ENCODE measurements around the gene GNG7. TPM values are rescaled to one million over a fixed set of nuclear protein-coding genes. Genes with fewer than 3 reads are reported as not detected.

The GNG7 gene
- total RNA-seq, 1 experiment from 2014 or later, result 7.7 TPM

GRCh38 chr19:2603334-2603733 lies 99.2 kb downstream of the GNG7 start:
- Histone ChIP-seq H3K4me2 (ENCODE audit: insufficient read depth, insufficient read length, low read length) (no peak overlapping the region), H3K18ac (ENCODE audit: insufficient read length, low read depth, low read length) (no peak overlapping the region), H3K27ac (ENCODE audit: insufficient read length, low read depth, low read length) (no peak overlapping the region), H2BK120ac (ENCODE audit: low read depth, low read length, poor library complexity, severe bottlenecking) (no peak overlapping the region), H3K9me3 (ENCODE audit: control insufficient read depth, low read depth, low read length) (no peaks in the 10 kb centered on the region), H3K4me1 (ENCODE audit: insufficient read depth, low read length) (no peaks in the 10 kb centered on the region), H3K23me2 (ENCODE audit: insufficient read length, low read depth, low read length, poor library complexity, severe bottlenecking) (no peaks in the 10 kb centered on the region), H4K91ac (ENCODE audit: insufficient read length, low read depth, low read length) (no peak overlapping the region), H2AFZ (ENCODE audit: low read length) (no peak overlapping the region), H3K4ac (ENCODE audit: low read depth, low read length) (no peak overlapping the region), H3K79me1 (ENCODE audit: insufficient read depth, low read depth, low read length, poor library complexity, severe bottlenecking) (no peaks in the 10 kb centered on the region), H3K9ac (ENCODE audit: extremely low read depth, insufficient read length, low read length) (no peak overlapping the region), H3T11ph (ENCODE audit: low read length) (no peak overlapping the region), H2AK5ac (ENCODE audit: insufficient read length, low read length) (no peak overlapping the region), H4K8ac (replicated peaks; ENCODE audit: insufficient read length, low read depth, low read length) (no peak overlapping the region), H2BK15ac (ENCODE audit: low read depth, low read length) (no peak overlapping the region), H3K27me3 (ENCODE audit: insufficient read depth, low read length) (no peaks in the 10 kb centered on the region; the same call in 1 of the 2 replicates), H3K14ac (ENCODE audit: insufficient read depth, low read length) (no peak overlapping the region), H3K56ac (ENCODE audit: insufficient read length, low read depth, low read length) (no peak overlapping the region), H2BK20ac (ENCODE audit: low read depth, low read length, poor library complexity, severe bottlenecking) (no peak overlapping the region), H2BK5ac (ENCODE audit: insufficient read length, low read length) (no peak overlapping the region), H3K79me2 (ENCODE audit: insufficient read depth, low read length) (no peaks in the 10 kb centered on the region), H4K20me1 (ENCODE audit: control insufficient read depth, insufficient read depth, insufficient read length) (no peaks in the 10 kb centered on the region), H4K5ac (ENCODE audit: insufficient read length, low read depth, low read length) (no peak overlapping the region), H3K23ac (ENCODE audit: insufficient read length, low read depth, low read length) (no peak overlapping the region), H2BK12ac (ENCODE audit: insufficient read length, low read depth, low read length) (no peak overlapping the region)
- no peak for TF ChIP-seq CTCF (conservative IDR thresholded peaks at IDR 0.05)
- no CpG with 5 or more reads among the region's 17 CpGs for WGBS (ENCODE audit: extremely low coverage, insufficient read length, low lambda C conversion rate)
- H3K4me1 Mint-ChIP-seq, result peaks cover 22 to 26% of the 10 kb centered on the region in 2 experiments
- peak overlapping the region; percentile 57 to 76 for H3K4me3 Mint-ChIP-seq
- peak overlapping the region in 1 of 3 experiments; percentile 97; a peak in 2 of 7 replicates for H3K27ac Mint-ChIP-seq
- peaks cover 4 to 9% of the 10 kb centered on the region in 2 experiments for H3K9me3 Mint-ChIP-seq
- H3K36me3 Mint-ChIP-seq (ENCODE audit: insufficient read depth in 1 of 3, low read depth in 3 of 3), result peaks cover 3 to 13% (median 4%) of the 10 kb centered on the region in 3 experiments; a peak in 4 of 7 replicates
- H3K27me3 Mint-ChIP-seq (ENCODE audit: low read depth), result peaks cover 27% of the 10 kb centered on the region
- DNase-seq, result peak; percentile 56
